ENCODE data around the gene PTK6. TPM values are rescaled to one million over a fixed set of nuclear protein-coding genes. Genes with fewer than 3 reads are reported as not detected.

Gene PTK6
- total RNA-seq, 2 donors from 2014 or later, result 0.56 TPM; not detected in 1

DNA sequence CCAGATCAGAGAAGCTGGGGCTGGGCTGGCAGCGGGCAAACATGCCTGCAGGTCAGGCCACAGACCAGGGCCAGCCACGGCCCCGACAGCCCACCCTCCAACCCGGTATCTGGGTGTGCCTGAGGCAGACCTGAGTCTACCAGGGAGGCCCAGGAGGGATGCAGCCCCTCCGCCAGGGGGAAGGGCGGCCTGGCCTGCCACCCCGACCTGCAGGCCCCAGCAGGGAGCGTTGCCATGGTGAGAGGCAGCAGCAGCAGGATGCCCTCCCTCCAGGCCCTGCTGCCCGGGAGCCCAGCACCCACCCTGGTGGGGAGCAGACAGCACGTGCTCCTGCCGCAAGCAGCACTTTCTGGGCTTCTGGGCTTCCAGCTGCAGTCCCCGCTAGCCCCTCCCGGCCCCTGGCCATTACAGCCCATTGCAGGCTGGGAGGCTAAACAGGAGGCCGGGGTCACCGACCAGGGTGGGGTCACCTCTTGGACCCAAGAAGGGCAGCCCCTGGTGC, 34.5 kb downstream of the PTK6 start:
- no peak for TF ChIP-seq CTCF (IDR thresholded peaks at IDR 0.05)
- Histone ChIP-seq H3K36me3 (no peaks in the 10 kb centered on the region), H3K4me3 (no peak overlapping the region), H3K9me3 (no peaks in the 10 kb centered on the region), H3K4me1 (ENCODE audit: control insufficient read depth in 1 of 2, low read depth in 2 of 2) (peaks cover 5 to 11% of the 10 kb centered on the region in 2 donors), H3K27me3 (replicated peaks; ENCODE audit: insufficient read depth) (no peaks in the 10 kb centered on the region), H3K27ac (no peak overlapping the region)
- no peak for ATAC-seq (ENCODE audit: insufficient number of reproducible peaks, low FRiP score, low read depth)
- DNase-seq (ENCODE audit: low spot score), result no peak

- Histone ChIP-seq H3K4me1 (ENCODE audit: control insufficient read depth in 1 of 2, low read depth in 2 of 2) (peaks cover 5 to 15% of the 10 kb centered on the region in 2 donors), H3K9me3 (no peaks in the 10 kb centered on the region), H3K27ac (no peak overlapping the region), H3K36me3 (no peaks in the 10 kb centered on the region), H3K27me3 (replicated peaks; ENCODE audit: insufficient read depth) (no peaks in the 10 kb centered on the region), H3K4me3 (no peak overlapping the region)
- no peak for ATAC-seq (ENCODE audit: insufficient number of reproducible peaks, low FRiP score, low read depth)
- no peak for DNase-seq (ENCODE audit: low spot score)
- TF ChIP-seq CTCF (IDR thresholded peaks at IDR 0.05), result no peak
Measured at GRCh38 chr20:63501818-63502670, 35.1 kb downstream of the PTK6 start.

- no peaks in the 10 kb centered on the region for H3K27me3 ChIP-seq (replicated peaks; ENCODE audit: insufficient read depth)
- DNase-seq (ENCODE audit: low spot score) (no peak), ATAC-seq (ENCODE audit: insufficient number of reproducible peaks, low FRiP score, low read depth) (no peak)
- no peak for TF ChIP-seq CTCF (IDR thresholded peaks at IDR 0.05)
- no peak overlapping the region for H3K27ac ChIP-seq
- H3K4me1 ChIP-seq (ENCODE audit: control insufficient read depth in 1 of 2, low read depth in 2 of 2), result peaks cover 5 to 24% of the 10 kb centered on the region in 2 donors
- no peak overlapping the region for H3K4me3 ChIP-seq
- H3K36me3 ChIP-seq, result no peaks in the 10 kb centered on the region
- H3K9me3 ChIP-seq, result no peaks in the 10 kb centered on the region
Measured at GRCh38 chr20:63500902-63501817, 36.0 kb downstream of the PTK6 start.

GRCh38 chr20:63500151-63500901, 36.9 kb downstream of the PTK6 start:
- ATAC-seq (ENCODE audit: insufficient number of reproducible peaks, low FRiP score, low read depth), result no peak

More at GRCh38 chr20:63500151-63500901, 36.9 kb downstream of the PTK6 start:
- Histone ChIP-seq H3K27ac (no peak overlapping the region), H3K4me3 (no peak overlapping the region), H3K36me3 (no peaks in the 10 kb centered on the region), H3K9me3 (no peaks in the 10 kb centered on the region), H3K27me3 (replicated peaks; ENCODE audit: insufficient read depth) (no peaks in the 10 kb centered on the region), H3K4me1 (ENCODE audit: control insufficient read depth in 1 of 2, low read depth in 2 of 2) (peaks cover 5 to 24% of the 10 kb centered on the region in 2 donors)
- no peak for DNase-seq (ENCODE audit: low spot score)
- no peak for TF ChIP-seq CTCF (IDR thresholded peaks at IDR 0.05)
